MM.1S (cell line): Measurements from ENCODE around the gene USP24.

Experiments
- CTCF ChIP-seq: fragments of 300-600 bp; sonication (generic); IDR thresholded peaks from 2 replicates; pipeline ENCODE4 v1.5.1; 2016; ENCODE audit warnings: antibody characterized with exemption, low read length, mixed read lengths
- EZH2 ChIP-seq: fragments of 300-600 bp; sonication (generic); optimal IDR thresholded peaks from 2 replicates; pipeline ENCODE3; 2017; ENCODE audit warnings: low read depth, mild to moderate bottlenecking, antibody characterized with exemption, low read length, mixed read lengths

- TF ChIP-seq CTCF (no peak), EZH2 (no peak)
Measured at GRCh38 chr1:55067022-55067778, 148.0 kb downstream of the USP24 start.
